Lower lobe of right lung (tissue), 2 donors: ENCODE results near the gene EPHA6. TPM values are rescaled to one million over a fixed set of nuclear protein-coding genes. Genes with fewer than 3 reads are reported as not detected.

Experiments
- ATAC-seq, 2 donors: fragments of 200-7000 bp; cut with Tn5 transposase; one replicate each; pipeline ENCODE4 v1.9.1; 2020 to 2022; ENCODE audit warnings: mild to moderate bottlenecking in 2 of 2, moderate library complexity in 2 of 2
- DNase-seq: peaks from one replicate; pipeline ENCODE4 v3.0.0-alpha.2; 2020
- H3K27ac ChIP-seq: fragments of 200-600 bp; one replicate; pipeline ENCODE4 v1.8.0; 2022
- H3K27me3 ChIP-seq: fragments of 200-600 bp; one replicate; pipeline ENCODE4 v1.8.0; 2022; ENCODE audit warnings: low read depth
- H3K36me3 ChIP-seq: fragments of 200-600 bp; one replicate; pipeline ENCODE4 v1.8.0; 2022; ENCODE audit warnings: mild to moderate bottlenecking
- H3K4me1 ChIP-seq: fragments of 200-600 bp; one replicate; pipeline ENCODE4 v1.8.0; 2022
- H3K4me3 ChIP-seq: fragments of 200-600 bp; one replicate; pipeline ENCODE4 v1.8.0; 2022; ENCODE audit warnings: mild to moderate bottlenecking
- H3K9me3 ChIP-seq: fragments of 200-600 bp; one replicate; pipeline ENCODE4 v1.8.0; 2022
- intact Hi-C: fragments of 100-400 bp; cut with DNase I; formaldehyde crosslinking; loops from one replicate; pipeline ENCODE4 v1.11.0; 2022
- total RNA-seq: library from RNA; stranded (reverse); fragmentation: NEBNext Ultra II Directional; extraction: Animal tissue kit (Norgen Biotek cat#: 25700); gene quantifications from one replicate; pipeline ENCODE4 v1.2.1, GENCODE V29; 2021
- TF ChIP-seq, protein P1 (sequence below): fragments of 200-600 bp; IDR thresholded peaks from one replicate; pipeline ENCODE4 v1.8.0; 2022; ENCODE audit warnings: antibody characterized with exemption, mild to moderate bottlenecking
- donor health status: DM: no; HTN: yes; CAD: no; lungs with severe emphysema.

Gene EPHA6
- total RNA-seq, 1 donor from 2014 or later = 0.53 TPM

DNA sequence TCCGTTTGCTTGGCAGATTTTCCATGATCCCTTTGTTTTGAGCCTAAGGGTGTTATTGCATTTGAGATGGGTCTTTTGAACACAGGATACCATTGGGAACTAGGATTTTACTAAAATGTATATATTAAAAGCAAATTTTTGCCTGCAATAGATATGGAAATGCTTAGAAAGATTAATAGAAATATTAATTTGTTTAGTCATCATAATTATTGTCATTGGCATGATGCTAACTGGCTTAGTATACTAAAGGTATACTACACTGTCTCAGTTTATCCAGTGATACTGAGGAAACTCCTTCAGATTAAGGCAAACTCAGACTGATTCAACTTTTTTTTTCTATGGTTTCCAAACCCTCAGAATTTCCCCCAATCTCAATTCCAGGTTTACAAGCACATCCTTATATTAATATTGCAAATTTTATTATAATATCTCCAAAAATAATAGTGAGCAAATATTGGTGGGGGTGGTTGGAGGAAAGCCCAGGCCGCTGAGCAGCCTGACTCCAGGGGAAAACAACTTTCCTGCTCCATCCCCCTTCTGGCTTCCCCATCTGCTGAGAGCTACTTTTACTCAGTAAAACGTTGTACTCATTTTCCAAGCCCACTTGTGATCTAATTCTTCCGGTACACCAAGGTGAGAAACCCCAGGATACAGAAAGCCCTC lies 291.7 kb downstream of the EPHA6 start:
- Histone ChIP-seq H3K4me1 (no peaks in the 10 kb centered on the region), H3K27ac (no peak overlapping the region), H3K36me3 (no peaks in the 10 kb centered on the region), H3K9me3 (no peaks in the 10 kb centered on the region), H3K27me3 (no peaks in the 10 kb centered on the region), H3K4me3 (no peak overlapping the region)
- ATAC-seq (no peak), DNase-seq (no peak)
- TF ChIP-seq, protein P1, sequence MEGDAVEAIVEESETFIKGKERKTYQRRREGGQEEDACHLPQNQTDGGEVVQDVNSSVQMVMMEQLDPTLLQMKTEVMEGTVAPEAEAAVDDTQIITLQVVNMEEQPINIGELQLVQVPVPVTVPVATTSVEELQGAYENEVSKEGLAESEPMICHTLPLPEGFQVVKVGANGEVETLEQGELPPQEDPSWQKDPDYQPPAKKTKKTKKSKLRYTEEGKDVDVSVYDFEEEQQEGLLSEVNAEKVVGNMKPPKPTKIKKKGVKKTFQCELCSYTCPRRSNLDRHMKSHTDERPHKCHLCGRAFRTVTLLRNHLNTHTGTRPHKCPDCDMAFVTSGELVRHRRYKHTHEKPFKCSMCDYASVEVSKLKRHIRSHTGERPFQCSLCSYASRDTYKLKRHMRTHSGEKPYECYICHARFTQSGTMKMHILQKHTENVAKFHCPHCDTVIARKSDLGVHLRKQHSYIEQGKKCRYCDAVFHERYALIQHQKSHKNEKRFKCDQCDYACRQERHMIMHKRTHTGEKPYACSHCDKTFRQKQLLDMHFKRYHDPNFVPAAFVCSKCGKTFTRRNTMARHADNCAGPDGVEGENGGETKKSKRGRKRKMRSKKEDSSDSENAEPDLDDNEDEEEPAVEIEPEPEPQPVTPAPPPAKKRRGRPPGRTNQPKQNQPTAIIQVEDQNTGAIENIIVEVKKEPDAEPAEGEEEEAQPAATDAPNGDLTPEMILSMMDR = no peak
- intact Hi-C loops = no loop called here

DNA sequence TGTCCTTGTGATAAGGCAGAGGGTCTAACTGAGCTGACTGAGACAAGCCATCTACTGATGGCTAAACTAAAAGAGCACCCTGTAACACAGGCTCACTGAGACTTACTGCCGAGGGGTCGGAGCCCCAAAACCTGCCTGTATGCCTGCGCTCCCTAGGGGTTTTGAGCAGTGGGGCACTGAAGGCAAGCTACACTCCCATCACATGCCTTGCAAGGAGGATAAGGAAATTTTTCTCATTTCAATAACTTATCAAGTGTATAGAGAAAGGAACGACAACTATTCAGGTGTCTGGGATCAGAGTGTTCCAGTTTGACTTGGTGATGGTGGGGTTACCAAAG lies 292.2 kb downstream of the EPHA6 start:
- no peak for ATAC-seq
- no peaks in the 10 kb centered on the region for H3K4me1 ChIP-seq
- intact Hi-C loops = no loop called here
- TF ChIP-seq, protein P1 = no peak
- no peak overlapping the region for H3K27ac ChIP-seq
- no peak for DNase-seq
- no peak overlapping the region for H3K4me3 ChIP-seq
- no peaks in the 10 kb centered on the region for H3K27me3 ChIP-seq
- H3K36me3 ChIP-seq = no peaks in the 10 kb centered on the region
- H3K9me3 ChIP-seq = no peaks in the 10 kb centered on the region

DNA sequence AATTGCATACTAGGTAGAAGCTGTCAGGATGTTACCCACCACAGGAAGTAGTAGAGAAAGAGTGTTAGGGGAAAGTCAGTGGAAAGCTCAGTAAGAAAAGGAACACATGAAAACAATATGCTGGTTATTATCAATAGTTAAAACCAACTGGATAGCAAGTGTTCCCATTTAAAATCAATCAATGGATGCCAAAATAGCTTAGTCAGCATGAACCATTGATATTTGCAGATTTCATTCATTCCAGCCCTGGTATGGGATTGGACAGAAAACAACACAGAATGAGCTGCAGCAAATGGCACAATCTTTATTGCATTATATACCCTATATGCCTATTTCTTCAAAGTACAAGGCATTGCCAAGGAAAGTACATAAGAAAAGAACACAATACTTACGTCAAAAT lies 293.7 kb downstream of the EPHA6 start:
- H3K4me1 ChIP-seq = no peaks in the 10 kb centered on the region
- ATAC-seq (no peak), DNase-seq (no peak)
- no peaks in the 10 kb centered on the region for H3K27me3 ChIP-seq
- no peaks in the 10 kb centered on the region for H3K9me3 ChIP-seq
- no peaks in the 10 kb centered on the region for H3K36me3 ChIP-seq
- intact Hi-C loops = no loop called here
- H3K4me3 ChIP-seq = no peak overlapping the region
- no peak overlapping the region for H3K27ac ChIP-seq
- TF ChIP-seq, protein P1 = no peak

DNA sequence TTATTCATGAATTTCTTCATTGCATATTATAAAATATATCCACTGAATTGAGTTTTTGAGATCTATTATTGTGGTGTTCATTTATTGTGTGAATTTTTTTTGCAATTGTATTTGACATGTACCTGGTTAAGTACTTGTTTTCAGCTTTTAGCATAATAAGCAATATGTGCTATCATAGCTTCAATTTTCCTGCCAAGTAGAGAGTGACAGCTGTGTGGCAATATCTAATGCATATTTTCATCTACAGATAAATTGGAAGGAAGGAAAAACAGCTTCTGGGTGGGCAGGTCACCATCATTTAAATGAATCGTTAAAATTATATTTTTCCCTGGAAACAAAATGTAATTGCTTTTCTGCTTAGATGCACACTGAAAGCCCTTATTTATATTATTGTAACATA lies 296.9 kb downstream of the EPHA6 start:
- H3K9me3 ChIP-seq = no peaks in the 10 kb centered on the region
- DNase-seq (no peak), ATAC-seq (no peak)
- H3K36me3 ChIP-seq = no peaks in the 10 kb centered on the region
- no peak overlapping the region for H3K4me3 ChIP-seq
- TF ChIP-seq, protein P1 = no peak
- intact Hi-C loops = no loop called here
- no peaks in the 10 kb centered on the region for H3K27me3 ChIP-seq
- H3K27ac ChIP-seq = no peak overlapping the region
- no peaks in the 10 kb centered on the region for H3K4me1 ChIP-seq

DNA sequence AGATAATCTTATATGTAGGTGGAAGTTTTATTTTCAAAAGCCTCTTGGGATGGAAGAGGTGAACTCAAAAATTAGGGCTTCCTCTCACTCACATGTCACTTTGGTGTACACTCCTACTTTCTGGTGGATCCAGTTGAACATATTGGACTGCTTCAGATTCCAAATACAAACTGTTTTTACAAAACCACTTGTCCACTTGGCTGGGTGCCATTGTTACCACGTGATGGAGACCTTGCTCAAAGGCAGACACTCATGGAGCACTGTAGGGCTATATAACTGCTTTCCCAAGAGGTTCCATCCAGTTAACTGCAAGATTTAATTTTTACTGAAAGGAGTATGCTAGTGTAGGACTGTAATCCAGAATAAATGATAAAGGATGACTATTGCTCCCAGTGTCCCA lies 307.0 kb downstream of the EPHA6 start:
- intact Hi-C loops = no loop called here

More for the DNA sequence above, 307.0 kb downstream of the EPHA6 start:
- Histone ChIP-seq H3K4me1 (no peaks in the 10 kb centered on the region), H3K27ac (no peak overlapping the region), H3K36me3 (no peaks in the 10 kb centered on the region), H3K9me3 (no peaks in the 10 kb centered on the region), H3K27me3 (no peaks in the 10 kb centered on the region), H3K4me3 (no peak overlapping the region)
- TF ChIP-seq, protein P1 = no peak
- no peak for ATAC-seq
- no peak for DNase-seq
